ENCODE data around the gene CEP43. TPM values are rescaled to one million over a fixed set of nuclear protein-coding genes. Genes with fewer than 3 reads are reported as not detected.

Gene CEP43
- total and polyA plus RNA-seq, 2 of the 8 experiments (the other 6 are each of a cell fraction or from before 2014, with no cell fraction given): 12.0 to 31.2 TPM

GRCh38 chr6:166960609-166960978 lies 38.6 kb upstream of the CEP43 start:
- no peaks in the 10 kb centered on the region for H3K79me2 ChIP-seq (ENCODE audit: control insufficient read depth in 1 of 2, insufficient read depth in 2 of 2, low read length in 2 of 2)
- no peak overlapping the region for H2BK5ac ChIP-seq (ENCODE audit: low read depth, low read length)
- TF ChIP-seq NANOG (IDR thresholded peaks at IDR 0.05; ENCODE audit: insufficient read depth, low read depth, low read length, poor library complexity, severe bottlenecking) (no peak), RNF2 (IDR thresholded peaks at IDR 0.05; ENCODE audit: borderline replicate concordance, low read depth, low read length, missing control alignments, poor library complexity, severe bottlenecking) (no peak), YY1 (IDR thresholded peaks at IDR 0.05; ENCODE audit: low read depth, low read length) (no peak), TAF1 (IDR thresholded peaks at IDR 0.05; ENCODE audit: low read depth, low read length) (no peak), E2F6 (IDR thresholded peaks at IDR 0.05) (no peak), SP4 (IDR thresholded peaks at IDR 0.05; ENCODE audit: low read length) (no peak), HDAC2 (IDR thresholded peaks at IDR 0.05; ENCODE audit: borderline replicate concordance in 1 of 2, low read depth in 2 of 2, low read length in 2 of 2) (no peak)
- no peak overlapping the region for H2BK12ac ChIP-seq (ENCODE audit: low read depth, low read length)
- no peak overlapping the region for H3K4ac ChIP-seq (replicated peaks; ENCODE audit: insufficient read length, low read depth, low read length)
- DNase-seq (ENCODE audit: low read depth in 1 of 2, low spot score in 2 of 2) (no peak), FAIRE-seq (no peak)
- no peak overlapping the region for H3K4me2 ChIP-seq (ENCODE audit: insufficient read depth in 1 of 2, low read depth in 2 of 2, low read length in 2 of 2)
- H2BK20ac ChIP-seq (ENCODE audit: low read length): no peak overlapping the region
- H2BK15ac ChIP-seq (ENCODE audit: low read length): no peak overlapping the region
- no peak overlapping the region for H2BK120ac ChIP-seq (replicated peaks; ENCODE audit: low read depth, low read length)
- H3K14ac ChIP-seq (ENCODE audit: insufficient read length): no peak overlapping the region
- peaks cover 1 to 8% (median 3%) of the 10 kb centered on the region in 4 experiments; a peak in 6 of 7 replicates for H3K4me1 ChIP-seq (replicated peaks in 1 of 4; ENCODE audit: control insufficient read depth in 3 of 4, insufficient read depth in 4 of 4, low read length in 3 of 4)
- no peaks in the 10 kb centered on the region for H3K79me1 ChIP-seq (ENCODE audit: low read depth, low read length)
- H3K9ac ChIP-seq (replicated peaks in 1 of 4; ENCODE audit: extremely low read depth in 1 of 4, low read depth in 3 of 4, low read length in 3 of 4): no peak overlapping the region
- H3K18ac ChIP-seq (ENCODE audit: extremely low read depth, low read length): no peak overlapping the region
- no peaks in the 10 kb centered on the region for H4K20me1 ChIP-seq (replicated peaks in 1 of 2; ENCODE audit: control insufficient read depth in 1 of 2, insufficient read depth in 2 of 2, low read length in 2 of 2)
- H3K4me3 ChIP-seq (ENCODE audit: extremely low read depth in 1 of 4, insufficient read depth in 2 of 4, low read depth in 3 of 4, low read length in 4 of 4): no peak overlapping the region
- H2AK5ac ChIP-seq (ENCODE audit: low read depth, low read length): no peak overlapping the region
- H3K27me3 ChIP-seq (replicated peaks in 1 of 4; ENCODE audit: control insufficient read depth in 3 of 4, extremely low read depth in 1 of 4, insufficient read depth in 3 of 4, low read length in 3 of 4): peaks cover 0 to 3% (median 0%) of the 10 kb centered on the region in 4 experiments; a peak in 3 of 7 replicates
- H2AFZ ChIP-seq (ENCODE audit: low read length): no peak overlapping the region
- H4K5ac ChIP-seq (ENCODE audit: insufficient read length, low read depth, low read length): no peak overlapping the region
- peaks cover 13% of the 10 kb centered on the region; the same call in 1 of the 2 replicates for H3K23me2 ChIP-seq (ENCODE audit: low read depth, low read length)
- CTCF ChIA-PET (ENCODE audit: partially characterized antibody): interaction anchor here (1.3 to 2.4 kb wide), 5 partner anchors 9 to 185 kb away, joined by 4 to 10 read pairs (median 5); no protein-coding TSS in a partner anchor
- POLR2A ChIA-PET (ENCODE audit: partially characterized antibody): interaction anchor here (0.6 to 1.2 kb wide), 3 partner anchors 10 to 339 kb away, joined by 3 to 4 read pairs (median 3); no protein-coding TSS in a partner anchor
- H3K27ac ChIP-seq (ENCODE audit: low read depth, low read length): no peak overlapping the region
- H4K91ac ChIP-seq (replicated peaks; ENCODE audit: insufficient read length, low read length): no peak overlapping the region
- H3K9me3 ChIP-seq (ENCODE audit: insufficient read depth in 2 of 2, low read depth in 1 of 2, low read length in 1 of 2): peaks cover 6 to 12% of the 10 kb centered on the region in 2 experiments; a peak in 1 of 4 replicates
- no peak overlapping the region for H3K56ac ChIP-seq (replicated peaks; ENCODE audit: insufficient read length, low read depth, low read length)
- WGBS, 2 experiments (ENCODE audit: extremely low coverage in 1 of 2, insufficient coverage in 1 of 2, insufficient read length in 1 of 2, insufficient replicate concordance in 2 of 2, low coverage in 1 of 2, low lambda C conversion rate in 2 of 2, missing lambda C conversion rate in 1 of 2): 88% methylated on average over 3 of the region's 3 CpGs; no CpG with 5 or more reads in 1 of the 2 experiments
- no peak overlapping the region for H3K23ac ChIP-seq (ENCODE audit: insufficient read length)
- H4K8ac ChIP-seq (ENCODE audit: extremely low read depth, insufficient read depth, low read length): no peak overlapping the region
- no peaks in the 10 kb centered on the region for H3K36me3 ChIP-seq (ENCODE audit: control insufficient read depth in 2 of 4, insufficient read depth in 4 of 4, low read length in 3 of 4)
